Stomach (tissue), 9 donors: ENCODE data around the gene CCL22. TPM values are rescaled to one million over a fixed set of nuclear protein-coding genes. Genes with fewer than 3 reads are reported as not detected.
A peak's percentile ranks its signal among the peaks of the same experiment; 100 is the strongest.

Experiments used
- DNase-seq, 2 donors: peaks; one replicate each; pipeline versions ENCODE4 v3.0.0 to v3.0.0-alpha.2; 2013 to 2019
- H3K27ac ChIP-seq, 5 donors: fragments of 200-600 bp in 4 of 5; sonication (generic) in 4 of 5; one replicate each; pipeline ENCODE4 v1.5.1; 2013 to 2019; ENCODE audit warnings: mild to moderate bottlenecking in 1 of 5, moderate library complexity in 1 of 5
- H3K27me3 ChIP-seq, 3 donors: fragments of 200-600 bp; sonication (generic); one replicate each; pipeline ENCODE4 v1.5.1; 2017 to 2019; ENCODE audit warnings: mixed run types in 1 of 3
- H3K36me3 ChIP-seq, 4 donors: fragments of 200-600 bp; sonication (generic); 1 replicate in 3 of 4; 2 replicates in 1 of 4; pipeline ENCODE4 v1.5.1; 2016 to 2019
- H3K4me1 ChIP-seq, 4 donors: fragments of 200-600 bp; sonication (generic); one replicate each; pipeline ENCODE4 v1.5.1; 2016 to 2019
- H3K4me3 ChIP-seq, 4 donors: fragments of 200-600 bp; sonication (generic) in 3 of 4; one replicate each; pipeline ENCODE4 v1.5.1; 2016 to 2019; ENCODE audit warnings: mild to moderate bottlenecking in 1 of 4
- H3K9me3 ChIP-seq, 4 donors: fragments of 200-600 bp; sonication (generic); one replicate each; pipeline ENCODE4 v1.5.1; 2016 to 2019
- CTCF ChIP-seq, 7 experiments: fragments of 450-650 bp in 4 of 7; fragments of 200-600 bp in 3 of 7; sonication (generic) in 3 of 7; IDR thresholded peaks; one replicate each; pipeline ENCODE4 v1.5.1; 2016 to 2019; ENCODE audit warnings: antibody characterized with exemption in 7 of 7, control low read depth in 2 of 7, mild to moderate bottlenecking in 1 of 7
- EP300 ChIP-seq: sonication (generic); formaldehyde crosslinking; IDR thresholded peaks from one replicate; pipeline ENCODE4 v1.6.1; 2017; ENCODE audit warnings: antibody characterized with exemption
- POLR2A ChIP-seq, 4 donors: fragments of 450-650 bp; IDR thresholded peaks; one replicate each; pipeline ENCODE4 v1.6.1; 2016; ENCODE audit warnings: antibody characterized with exemption in 4 of 4, control low read depth in 2 of 4, mild to moderate bottlenecking in 1 of 4, moderate library complexity in 1 of 4
- POLR2AphosphoS5 ChIP-seq, 3 donors: sonication (generic); formaldehyde crosslinking; IDR thresholded peaks; one replicate each; pipeline ENCODE4 v1.6.1; 2016; ENCODE audit warnings: antibody characterized with exemption in 3 of 3
- WGBS, 5 donors: extraction: QIAGEN DNeasy Blood & Tissue Kit in 3 of 5; methylation state at CpG; one replicate each; pipeline versions ENCODE4 v1.1.5 to v1.1.7; 2013 to 2018; 5-methylcytosine and 5-hydroxymethylcytosine counted together
- intact Hi-C: fragments of 100-400 bp; cut with DNase I; formaldehyde crosslinking; loops from one replicate; pipeline ENCODE4 v1.15.1; 2023; ENCODE audit warnings: low total_unique reads
- polyA plus RNA-seq, 3 donors: library from polyadenylated mRNA; stranded (reverse); fragments of 200-250 nt; gene quantifications; one replicate each; pipeline ENCODE4 v1.2.3, GENCODE V29; 2013
- total RNA-seq, 5 donors: library from RNA; depleted of rRNA; stranded (reverse); fragments of >200 nt; gene quantifications; one replicate each; pipeline versions ENCODE4 v1.1.0 to v1.2.3, GENCODE V29; 2014 to 2016
- donor health status: healthy with polysubstance abuse.
- donor health status: Bipolar disorder and iron deficiency.
- donor health status: healthy.

CCL22 gene
- total and polyA plus RNA-seq, 8 donors: 0.12 to 0.45 (median 0.26) TPM; not detected in 4

- intact Hi-C loops: no loop called here
- Histone ChIP-seq H3K9me3 (no peaks in the 10 kb centered on the region), H3K27ac (peak overlapping the region in 1 of 5 donors; percentile 44), H3K4me1 (peaks cover 0 to 4% (median 0%) of the 10 kb centered on the region in 4 donors), H3K4me3 (no peak overlapping the region), H3K27me3 (peaks cover 0 to 5% (median 0%) of the 10 kb centered on the region in 3 donors), H3K36me3 (no peaks in the 10 kb centered on the region)
- peak in 1 of 2 donors; percentile 74 for DNase-seq
- TF ChIP-seq CTCF (IDR thresholded peaks at IDR 0.05): no peak
- no peak for TF ChIP-seq EP300
- no peak for TF ChIP-seq POLR2A (IDR thresholded peaks at IDR 0.05)
- TF ChIP-seq POLR2AphosphoS5 (IDR thresholded peaks at IDR 0.05): no peak
- 26 to 70% (median 31%) methylated on average over 4 of the region's 4 CpGs for WGBS, 5 donors
Measured at GRCh38 chr16:57361404-57361803, 2.8 kb downstream of the CCL22 start.

- intact Hi-C loops: no loop called here
- WGBS, 5 donors: 91 to 99% (median 95%) methylated on average over 3 of the region's 3 CpGs
- no peak for DNase-seq
- Histone ChIP-seq H3K4me1 (peaks cover 0 to 8% (median 0%) of the 10 kb centered on the region in 4 donors), H3K9me3 (no peaks in the 10 kb centered on the region), H3K36me3 (no peaks in the 10 kb centered on the region), H3K4me3 (no peak overlapping the region), H3K27ac (no peak overlapping the region), H3K27me3 (peaks cover 0 to 5% (median 0%) of the 10 kb centered on the region in 3 donors)
- TF ChIP-seq EP300 (no peak), POLR2AphosphoS5 (IDR thresholded peaks at IDR 0.05) (no peak), CTCF (IDR thresholded peaks at IDR 0.05) (no peak), POLR2A (IDR thresholded peaks at IDR 0.05) (no peak)
Measured at GRCh38 chr16:57364143-57364542, 5.6 kb downstream of the CCL22 start.

GRCh38 chr16:57366544-57367040 lies 8.0 kb downstream of the CCL22 start:
- Histone ChIP-seq H3K27ac (peak overlapping the region in 1 of 5 donors; percentile 16), H3K9me3 (no peaks in the 10 kb centered on the region), H3K36me3 (no peaks in the 10 kb centered on the region), H3K4me3 (no peak overlapping the region), H3K27me3 (peaks cover 0 to 9% (median 0%) of the 10 kb centered on the region in 3 donors), H3K4me1 (peaks cover 0 to 8% (median under 1%) of the 10 kb centered on the region in 4 donors)
- TF ChIP-seq POLR2A (IDR thresholded peaks at IDR 0.05): no peak
- no peak for TF ChIP-seq EP300
- TF ChIP-seq CTCF (IDR thresholded peaks at IDR 0.05): no peak
- no peak for TF ChIP-seq POLR2AphosphoS5 (IDR thresholded peaks at IDR 0.05)
- DNase-seq: no peak
- WGBS, 5 donors: 35 to 57% (median 39%) methylated on average over 6 of the region's 6 CpGs
- intact Hi-C loops: no loop called here

GRCh38 chr16:57367116-57367752 lies 8.7 kb downstream of the CCL22 start:
- TF ChIP-seq EP300 (no peak), POLR2AphosphoS5 (IDR thresholded peaks at IDR 0.05) (no peak), POLR2A (IDR thresholded peaks at IDR 0.05) (no peak), CTCF (IDR thresholded peaks at IDR 0.05) (no peak)
- H3K27me3 ChIP-seq: peaks cover 0 to 13% (median 0%) of the 10 kb centered on the region in 3 donors
- WGBS, 5 donors: 58 to 75% (median 66%) methylated on average over 7 of the region's 7 CpGs
- H3K9me3 ChIP-seq: no peaks in the 10 kb centered on the region
- H3K4me1 ChIP-seq: peaks cover 5 to 14% (median 7%) of the 10 kb centered on the region in 4 donors
- no peak overlapping the region for H3K4me3 ChIP-seq
- no peak for DNase-seq
- peak overlapping the region in 1 of 5 donors; percentile 16 for H3K27ac ChIP-seq
- H3K36me3 ChIP-seq: no peaks in the 10 kb centered on the region
- intact Hi-C loops: no loop called here
